Stimulated activated CD4-positive, alpha-beta T cell treated with anti-CD3 and anti-CD28 coated beads, Interleukin-15, amount 100 ng/mL, for 48 hours (primary cell): Measurements from ENCODE around the gene KLRF1.

ENCODE experiments used
- DNase-seq, 2 donors: peaks; one replicate each; pipeline ENCODE4 v3.0.0-alpha.2; 2020; ENCODE audit warnings: low read depth in 2 of 2

Gene KLRF1

DNA sequence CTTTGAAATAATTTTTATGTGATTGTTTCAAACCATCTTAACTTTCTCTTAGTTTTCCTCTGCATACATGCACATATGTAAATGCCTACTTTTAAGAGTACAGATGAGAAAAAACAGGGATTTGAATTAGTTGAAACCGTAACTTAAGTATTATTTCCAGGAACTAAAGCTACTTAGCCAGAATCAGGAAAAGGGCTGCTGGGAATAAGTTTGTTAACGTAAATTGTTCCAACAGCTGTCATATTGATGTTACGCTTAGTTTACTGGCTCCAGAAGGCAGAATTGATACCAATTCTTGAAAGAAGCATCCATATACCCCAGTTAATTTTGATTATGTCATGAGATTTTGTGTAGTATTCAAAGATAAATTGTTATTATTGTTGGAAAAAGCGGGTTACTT, 17.9 kb upstream of the KLRF1 start:
- no peak for DNase-seq

DNA sequence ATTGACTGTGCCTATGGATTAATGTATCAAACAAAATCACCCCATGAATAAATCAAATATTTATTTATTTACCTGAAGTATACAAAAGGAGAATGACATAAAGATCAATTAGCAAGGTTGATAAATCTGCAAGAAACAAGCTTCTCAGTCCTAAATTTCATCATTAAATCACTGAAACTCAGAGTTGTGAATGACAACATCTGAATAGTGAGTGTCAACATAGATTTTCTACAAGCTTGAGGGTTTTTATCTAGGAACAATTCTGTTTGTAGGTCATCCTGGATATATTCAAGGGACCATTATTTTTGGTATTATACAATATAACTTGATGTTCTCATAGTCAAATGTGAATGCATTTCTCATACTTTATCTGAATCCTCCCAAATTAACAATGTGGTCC, 17.4 kb upstream of the KLRF1 start:
- DNase-seq, result no peak

GRCh38 chr12:9810671-9811070, 16.6 kb upstream of the KLRF1 start:
- DNase-seq, result no peak

- DNase-seq, result no peak
Observed at GRCh38 chr12:9811621-9812020, 15.7 kb upstream of the KLRF1 start.

- DNase-seq, result peak; percentile 84 to 91
Observed at GRCh38 chr12:9813821-9814798, 13.2 kb upstream of the KLRF1 start.

DNA sequence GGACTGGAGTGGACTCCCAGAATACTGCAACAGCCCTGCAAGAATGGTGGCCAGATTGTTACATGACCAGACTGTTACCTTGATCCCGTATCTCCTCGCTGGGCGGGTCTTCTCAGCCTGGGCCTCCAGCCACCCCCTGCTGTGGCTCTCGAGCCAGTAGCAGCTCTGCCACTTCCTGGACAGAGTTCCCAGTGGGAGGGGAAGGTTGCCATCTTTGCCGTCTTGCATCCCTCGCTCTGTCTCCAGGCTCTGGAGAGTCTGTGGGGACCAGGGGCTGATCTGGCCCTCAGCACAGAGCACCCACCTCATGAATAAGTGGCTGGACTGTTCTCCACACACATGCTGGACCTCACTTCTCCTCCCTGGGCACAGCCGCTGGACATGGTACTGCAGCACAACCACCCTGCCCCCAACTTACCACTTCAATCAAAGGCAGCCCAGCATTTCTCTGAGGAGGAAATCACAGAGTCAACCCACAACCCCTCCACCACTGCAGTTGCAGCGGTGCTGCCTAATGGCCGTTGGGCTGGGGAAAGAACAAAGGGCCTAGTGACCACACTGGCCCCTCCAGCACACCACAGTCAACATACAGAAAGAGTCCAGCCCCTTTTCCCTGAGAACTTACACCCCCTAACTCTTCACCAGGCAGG, 6.9 kb upstream of the KLRF1 start:
- no peak for DNase-seq

DNA sequence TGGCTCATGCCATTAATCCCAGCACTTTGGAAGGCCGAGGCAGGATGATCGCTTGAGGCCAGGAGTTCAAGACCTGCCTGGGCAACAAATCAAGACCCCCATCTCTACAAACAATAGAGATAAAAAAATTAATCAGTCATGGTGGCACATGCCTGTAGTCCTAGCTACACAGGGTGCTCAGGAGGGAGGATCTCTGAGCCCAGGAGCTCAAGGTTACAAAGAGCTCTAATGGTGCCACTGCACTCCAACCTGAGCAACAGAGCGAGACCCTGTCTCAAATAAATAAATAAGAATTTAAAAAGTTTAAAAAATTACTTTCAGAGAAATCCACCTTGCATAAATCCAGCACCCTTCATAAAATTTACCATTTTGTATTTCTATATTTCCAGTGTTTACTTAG, 2.2 kb downstream of the KLRF1 start:
- DNase-seq, result no peak

DNA sequence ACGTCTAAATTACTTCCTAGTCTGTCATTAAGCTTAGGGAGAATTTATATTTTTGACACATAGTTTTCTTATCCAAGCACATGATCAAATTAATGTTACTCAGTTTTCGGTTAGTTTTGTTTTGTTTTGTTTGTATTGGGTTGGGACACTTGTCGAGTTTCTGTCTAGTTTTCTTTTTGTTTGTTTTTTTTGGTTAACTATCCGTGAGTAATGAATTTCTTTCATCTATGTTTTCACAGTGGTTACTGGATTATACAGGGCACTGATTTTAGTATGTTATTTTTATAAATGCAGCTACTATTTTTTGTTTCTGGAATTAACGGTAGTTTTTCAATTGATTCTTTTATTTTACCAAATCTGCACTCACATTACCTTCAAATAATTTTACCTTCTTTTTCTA, 2.7 kb downstream of the KLRF1 start:
- no peak for DNase-seq

- no peak for DNase-seq
Observed at GRCh38 chr12:9831720-9832119, 4.4 kb downstream of the KLRF1 start.

GRCh38 chr12:9843407-9843806, 16.1 kb downstream of the KLRF1 start:
- no peak for DNase-seq

DNA sequence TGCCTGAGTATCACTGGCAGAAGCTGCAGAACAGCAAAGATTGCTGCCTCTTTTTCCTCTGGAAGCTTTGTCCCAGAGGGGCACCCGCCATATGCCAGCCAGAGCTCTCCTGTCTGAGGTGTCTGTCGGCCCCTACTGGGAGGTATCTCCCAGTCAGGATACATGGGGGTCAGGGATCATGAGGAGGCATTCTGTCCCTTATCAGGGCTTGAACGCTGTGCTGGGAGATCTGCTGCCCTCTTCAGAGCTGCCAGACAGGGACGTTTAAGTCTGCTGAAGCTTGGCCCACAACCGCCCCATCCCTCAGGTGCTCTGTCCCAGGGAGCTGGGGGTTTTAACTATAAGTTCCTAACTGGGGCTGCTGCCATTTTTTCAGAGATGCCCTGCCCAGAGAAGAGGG, 21.6 kb downstream of the KLRF1 start:
- DNase-seq, result no peak

GRCh38 chr12:9851050-9851449, 23.8 kb downstream of the KLRF1 start:
- DNase-seq, result no peak

- no peak for DNase-seq
Observed at GRCh38 chr12:9851927-9852326, 24.6 kb downstream of the KLRF1 start.

- DNase-seq, result no peak
Observed at GRCh38 chr12:9856151-9856550, 28.9 kb downstream of the KLRF1 start.

DNA sequence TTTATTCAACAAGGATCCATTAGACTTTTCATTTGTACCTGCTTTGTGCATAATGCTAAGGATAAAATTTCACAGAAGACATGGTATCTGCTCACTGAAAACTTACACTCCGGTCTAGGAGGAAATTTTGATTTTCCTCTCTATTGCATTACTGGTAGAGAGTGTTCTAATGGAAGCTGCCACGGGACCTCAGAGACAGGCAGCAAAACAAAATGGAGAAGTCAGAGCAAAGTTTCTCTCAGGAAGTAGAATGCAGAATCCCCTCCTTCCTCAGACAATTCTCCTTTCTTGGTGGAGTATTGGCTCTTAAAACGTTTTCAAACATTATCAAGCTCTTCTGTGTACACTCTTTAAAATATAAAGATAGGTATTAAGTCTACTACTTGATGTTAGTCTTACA, 29.6 kb downstream of the KLRF1 start:
- no peak for DNase-seq

DNA sequence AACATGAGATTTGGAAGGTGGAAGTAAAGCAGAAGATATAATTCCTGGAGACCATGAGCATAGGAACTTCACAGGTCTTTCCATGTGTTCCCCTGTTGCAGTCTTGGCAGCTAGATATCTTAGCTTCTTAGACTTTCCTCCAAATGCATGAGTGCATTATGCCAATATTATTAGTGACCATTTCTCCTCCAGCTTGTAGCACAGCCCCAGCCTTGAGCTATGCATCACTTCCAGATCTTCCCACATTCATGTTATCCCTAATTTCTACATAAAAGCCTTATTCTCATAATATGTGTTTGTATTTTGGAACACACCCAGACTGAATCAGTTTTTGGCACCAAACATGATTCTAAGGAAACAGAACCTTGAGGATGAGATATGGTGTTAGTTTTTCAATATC, 30.9 kb downstream of the KLRF1 start:
- DNase-seq, result no peak

DNA sequence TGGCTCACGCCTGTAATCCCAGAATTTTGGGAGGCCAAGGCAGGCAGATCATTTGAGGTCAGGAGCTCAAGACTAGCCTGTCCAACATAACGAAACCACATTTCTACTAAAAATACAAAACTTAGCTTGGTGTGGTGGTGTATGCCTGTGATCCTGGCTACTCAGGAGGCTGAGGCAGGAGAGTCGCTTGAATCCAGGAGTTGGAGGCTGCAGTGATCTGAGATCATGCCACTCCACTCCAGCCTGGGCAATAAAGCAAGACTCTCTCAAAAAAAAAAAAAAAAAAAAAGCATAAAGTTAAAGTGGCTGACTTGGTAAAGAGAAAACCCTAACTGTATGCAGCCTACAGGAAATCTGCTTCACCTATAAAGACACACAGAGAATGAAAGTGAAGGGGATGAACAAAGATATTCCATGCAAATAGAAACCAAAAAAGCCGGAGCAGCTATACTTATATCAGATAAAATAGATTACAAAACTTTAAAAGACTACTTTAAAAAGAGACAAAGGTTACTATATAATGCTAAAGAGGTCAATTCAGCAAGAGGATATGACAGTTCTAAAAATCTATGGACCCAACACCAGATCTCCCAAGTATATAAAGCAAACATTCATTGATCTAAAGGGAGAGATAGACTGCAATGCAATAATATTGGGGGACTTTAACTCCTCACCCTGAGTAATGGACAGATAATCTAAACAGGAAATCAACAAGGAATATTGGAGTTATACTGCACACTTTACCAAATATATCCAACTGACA, 37.8 kb downstream of the KLRF1 start:
- DNase-seq, result no peak

DNA sequence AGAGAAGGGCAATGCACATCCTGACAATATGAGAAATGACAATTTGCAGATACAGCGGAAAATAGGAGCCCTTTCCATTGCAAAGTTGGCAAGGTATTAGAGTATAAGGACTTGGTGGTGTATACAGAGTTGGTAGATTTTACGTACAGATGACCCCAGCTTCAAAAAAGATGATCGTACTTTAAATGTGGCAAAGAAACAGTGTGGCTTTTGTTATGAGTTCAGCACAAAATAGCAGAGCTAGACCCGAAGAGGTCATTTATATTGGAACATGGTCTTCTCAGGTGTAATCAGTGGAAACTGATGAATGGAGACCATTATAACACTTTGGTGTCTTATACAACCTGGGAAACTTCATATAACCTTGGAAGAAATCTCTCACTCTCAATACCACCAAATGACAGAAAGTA, 39.6 kb downstream of the KLRF1 start:
- no peak for DNase-seq

GRCh38 chr12:9867531-9867930, 40.2 kb downstream of the KLRF1 start:
- DNase-seq, result no peak

DNA sequence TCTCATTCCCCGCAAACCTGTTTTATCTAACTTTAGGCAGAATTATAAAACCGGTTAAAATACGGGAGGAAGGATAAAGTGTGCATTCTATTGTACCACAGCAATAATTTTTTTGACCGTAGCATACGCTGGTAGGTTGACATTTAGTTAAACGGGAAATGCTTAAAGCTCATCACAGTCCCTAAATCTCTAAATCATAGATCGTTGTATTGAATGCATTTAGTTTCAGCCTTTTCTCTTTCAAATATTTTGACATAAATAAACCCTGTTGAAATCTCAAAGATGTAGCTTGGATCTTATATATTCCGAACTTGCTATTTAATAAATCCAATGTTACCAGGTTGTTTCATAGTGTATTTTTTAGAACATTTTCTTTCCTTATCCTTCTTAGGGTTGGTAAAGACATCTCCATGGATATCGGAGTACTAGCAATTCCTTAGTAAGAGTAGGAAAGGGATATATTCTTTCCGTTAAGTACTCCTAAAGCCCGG, 41.1 kb downstream of the KLRF1 start:
- DNase-seq, result no peak

GRCh38 chr12:9868951-9869306, 41.6 kb downstream of the KLRF1 start:
- DNase-seq, result no peak
